Transverse colon (tissue), 3 donors: ENCODE data around the gene JPH2.

ENCODE experiments used
- EP300 ChIP-seq: sonication (generic); formaldehyde crosslinking; IDR thresholded peaks from one replicate; pipeline ENCODE4 v1.6.1; 2017; ENCODE audit warnings: antibody characterized with exemption, low read depth
- TF ChIP-seq, protein P1 (sequence below), 5 experiments: fragments of 200-600 bp in 3 of 5; fragments of 450-650 bp in 2 of 5; sonication (generic) in 3 of 5; IDR thresholded peaks; 1 replicate in 2 of 5; 2 replicates in 3 of 5; pipeline ENCODE4 v1.5.1; 2016 to 2017; ENCODE audit warnings: antibody characterized with exemption in 5 of 5, inconsistent platforms in 3 of 5, mild to moderate bottlenecking in 2 of 5, moderate library complexity in 1 of 5

DNA sequence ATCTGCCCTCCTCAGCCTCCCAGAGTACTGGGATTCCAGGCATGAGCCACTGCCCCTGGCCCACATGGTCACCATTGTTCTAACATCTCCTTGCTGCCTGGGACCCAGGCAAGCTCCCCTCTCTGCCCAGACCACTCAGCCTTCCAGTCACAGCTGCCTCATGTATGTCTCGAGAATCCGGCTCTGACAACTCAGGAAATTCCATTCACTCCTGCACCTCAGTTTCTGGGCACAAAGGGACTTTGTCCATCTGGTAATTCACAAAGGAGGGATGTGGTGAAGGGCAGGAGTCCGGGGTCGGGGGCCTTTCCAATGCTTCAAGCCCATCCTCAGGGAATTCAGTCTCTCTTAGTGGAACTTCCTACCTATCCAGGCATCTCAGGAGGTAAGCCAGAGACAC is 40.7 kb downstream of the JPH2 start:
- TF ChIP-seq EP300, result no peak
- TF ChIP-seq, protein P1, sequence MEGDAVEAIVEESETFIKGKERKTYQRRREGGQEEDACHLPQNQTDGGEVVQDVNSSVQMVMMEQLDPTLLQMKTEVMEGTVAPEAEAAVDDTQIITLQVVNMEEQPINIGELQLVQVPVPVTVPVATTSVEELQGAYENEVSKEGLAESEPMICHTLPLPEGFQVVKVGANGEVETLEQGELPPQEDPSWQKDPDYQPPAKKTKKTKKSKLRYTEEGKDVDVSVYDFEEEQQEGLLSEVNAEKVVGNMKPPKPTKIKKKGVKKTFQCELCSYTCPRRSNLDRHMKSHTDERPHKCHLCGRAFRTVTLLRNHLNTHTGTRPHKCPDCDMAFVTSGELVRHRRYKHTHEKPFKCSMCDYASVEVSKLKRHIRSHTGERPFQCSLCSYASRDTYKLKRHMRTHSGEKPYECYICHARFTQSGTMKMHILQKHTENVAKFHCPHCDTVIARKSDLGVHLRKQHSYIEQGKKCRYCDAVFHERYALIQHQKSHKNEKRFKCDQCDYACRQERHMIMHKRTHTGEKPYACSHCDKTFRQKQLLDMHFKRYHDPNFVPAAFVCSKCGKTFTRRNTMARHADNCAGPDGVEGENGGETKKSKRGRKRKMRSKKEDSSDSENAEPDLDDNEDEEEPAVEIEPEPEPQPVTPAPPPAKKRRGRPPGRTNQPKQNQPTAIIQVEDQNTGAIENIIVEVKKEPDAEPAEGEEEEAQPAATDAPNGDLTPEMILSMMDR (IDR thresholded peaks at IDR 0.05), result no peak
